Ascending aorta (tissue), 2 donors: ENCODE measurements around the gene NEMF. TPM values are rescaled to one million over a fixed set of nuclear protein-coding genes. Genes with fewer than 3 reads are reported as not detected.

Source experiments
- DNase-seq, 2 donors: peaks; one replicate each; pipeline ENCODE4 v3.0.0-alpha.2; 2019; ENCODE audit warnings: low spot score in 2 of 2
- H3K27ac ChIP-seq, 2 donors: fragments of 200-600 bp; sonication (generic); one replicate each; pipeline ENCODE4 v1.5.1; 2016 to 2017; ENCODE audit warnings: mild to moderate bottlenecking in 1 of 2
- H3K27me3 ChIP-seq: fragments of 200-600 bp; sonication (generic); one replicate; pipeline ENCODE4 v1.5.1; 2017
- H3K36me3 ChIP-seq, 2 donors: fragments of 200-600 bp; sonication (generic); one replicate each; pipeline ENCODE4 v1.5.1; 2016
- H3K4me1 ChIP-seq, 2 donors: fragments of 200-600 bp; sonication (generic); one replicate each; pipeline ENCODE4 v1.5.1; 2016 to 2017; ENCODE audit warnings: mild to moderate bottlenecking in 1 of 2
- H3K4me3 ChIP-seq, 2 donors: fragments of 200-600 bp; sonication (generic); one replicate each; pipeline ENCODE4 v1.5.1; 2016 to 2017; ENCODE audit warnings: mild to moderate bottlenecking in 1 of 2
- H3K9me3 ChIP-seq, 2 donors: fragments of 200-600 bp; sonication (generic); one replicate each; pipeline ENCODE4 v1.5.1; 2016
- intact Hi-C: fragments of 100-400 bp; cut with DNase I; formaldehyde crosslinking; loops from one replicate; pipeline ENCODE4 v1.15.1; 2023
- total RNA-seq: library from RNA; depleted of rRNA; stranded (reverse); fragments of >200 nt; gene quantifications from one replicate; pipeline ENCODE4 v1.1.0, GENCODE V29; 2016
- TF ChIP-seq, protein P1 (sequence below), 3 experiments: fragments of 200-600 bp in 2 of 3; fragments of 450-650 bp in 1 of 3; sonication (generic) in 2 of 3; IDR thresholded peaks; one replicate each; pipeline ENCODE4 v1.5.1; 2016 to 2019; ENCODE audit warnings: antibody characterized with exemption in 3 of 3, mild to moderate bottlenecking in 1 of 3, moderate library complexity in 1 of 3

NEMF gene
- total RNA-seq, 1 donor from 2014 or later: 14.6 TPM

DNA sequence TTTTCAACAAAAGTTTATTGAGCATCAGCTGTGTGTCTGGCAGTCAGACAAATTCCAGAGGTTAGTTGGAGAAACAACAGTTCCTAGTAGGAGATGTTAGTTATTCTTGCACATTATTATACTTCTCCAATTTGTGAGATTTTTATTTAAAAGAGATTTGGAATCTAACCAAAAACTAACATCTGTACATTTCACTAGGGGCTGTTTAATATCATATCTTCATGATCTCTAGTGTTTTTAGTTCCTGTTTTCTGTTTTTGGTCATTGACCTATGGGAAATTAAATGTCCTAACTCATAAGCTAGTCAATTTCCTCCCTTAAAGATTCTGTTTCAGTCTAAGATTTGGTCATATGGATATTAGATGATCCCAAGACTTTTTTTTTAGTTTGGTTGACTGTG is 118.8 kb downstream of the NEMF start:
- intact Hi-C loops: no loop called here
- TF ChIP-seq, protein P1, sequence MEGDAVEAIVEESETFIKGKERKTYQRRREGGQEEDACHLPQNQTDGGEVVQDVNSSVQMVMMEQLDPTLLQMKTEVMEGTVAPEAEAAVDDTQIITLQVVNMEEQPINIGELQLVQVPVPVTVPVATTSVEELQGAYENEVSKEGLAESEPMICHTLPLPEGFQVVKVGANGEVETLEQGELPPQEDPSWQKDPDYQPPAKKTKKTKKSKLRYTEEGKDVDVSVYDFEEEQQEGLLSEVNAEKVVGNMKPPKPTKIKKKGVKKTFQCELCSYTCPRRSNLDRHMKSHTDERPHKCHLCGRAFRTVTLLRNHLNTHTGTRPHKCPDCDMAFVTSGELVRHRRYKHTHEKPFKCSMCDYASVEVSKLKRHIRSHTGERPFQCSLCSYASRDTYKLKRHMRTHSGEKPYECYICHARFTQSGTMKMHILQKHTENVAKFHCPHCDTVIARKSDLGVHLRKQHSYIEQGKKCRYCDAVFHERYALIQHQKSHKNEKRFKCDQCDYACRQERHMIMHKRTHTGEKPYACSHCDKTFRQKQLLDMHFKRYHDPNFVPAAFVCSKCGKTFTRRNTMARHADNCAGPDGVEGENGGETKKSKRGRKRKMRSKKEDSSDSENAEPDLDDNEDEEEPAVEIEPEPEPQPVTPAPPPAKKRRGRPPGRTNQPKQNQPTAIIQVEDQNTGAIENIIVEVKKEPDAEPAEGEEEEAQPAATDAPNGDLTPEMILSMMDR (IDR thresholded peaks at IDR 0.05): no peak
- peaks cover 10 to 40% of the 10 kb centered on the region in 2 donors for H3K36me3 ChIP-seq
- H3K4me1 ChIP-seq: no peaks in the 10 kb centered on the region
- DNase-seq: no peak
- H3K27me3 ChIP-seq: no peaks in the 10 kb centered on the region
- no peak overlapping the region for H3K27ac ChIP-seq
- no peak overlapping the region for H3K4me3 ChIP-seq
- H3K9me3 ChIP-seq: no peaks in the 10 kb centered on the region

DNA sequence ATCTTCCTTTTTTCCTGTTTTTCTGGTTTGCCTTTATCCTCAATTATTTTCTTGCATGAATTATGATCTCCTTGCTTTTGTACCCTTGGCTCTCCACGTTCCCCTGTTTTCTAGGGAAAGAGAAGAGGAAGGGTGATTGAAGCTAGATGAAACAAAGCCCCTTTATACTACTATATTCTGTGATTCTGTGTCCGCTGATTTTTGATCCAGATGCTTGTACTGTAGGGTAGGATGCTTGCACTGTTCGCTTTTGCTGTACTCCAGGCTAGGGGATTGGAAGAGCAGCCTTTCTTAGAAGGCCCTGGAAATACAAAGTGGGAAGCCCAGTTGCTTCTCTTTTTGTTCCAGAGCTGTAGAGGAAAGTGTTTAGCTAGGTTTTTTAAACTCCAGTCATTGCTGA is 119.7 kb downstream of the NEMF start:
- Histone ChIP-seq H3K27ac (no peak overlapping the region), H3K9me3 (no peaks in the 10 kb centered on the region), H3K36me3 (peaks cover 10 to 38% of the 10 kb centered on the region in 2 donors), H3K4me3 (no peak overlapping the region), H3K4me1 (no peaks in the 10 kb centered on the region), H3K27me3 (no peaks in the 10 kb centered on the region)
- TF ChIP-seq, protein P1 (IDR thresholded peaks at IDR 0.05): no peak
- no peak for DNase-seq
- intact Hi-C loops: no loop called here

Other genes starting within 250 kb of the NEMF start
- gene RPL36AL, start 232.2 kb downstream of the NEMF start, total RNA-seq: 21.3 TPM
- 37.4 TPM for gene MGAT2, start 232.0 kb downstream of the NEMF start, total RNA-seq
- 14.0 TPM for gene DNAAF2, start 217.5 kb downstream of the NEMF start, total RNA-seq
- 5.4 TPM for gene POLE2, start 164.6 kb downstream of the NEMF start, total RNA-seq
- gene KLHDC1, start 159.7 kb downstream of the NEMF start, total RNA-seq: not detected
- 11.7 TPM for gene KLHDC2, start 84.6 kb downstream of the NEMF start, total RNA-seq
- 31.5 TPM for gene ARF6, start 40.3 kb upstream of the NEMF start, total RNA-seq